Heart left ventricle (tissue), 16 donors: Measurements from ENCODE around the gene FAM83F. TPM values are rescaled to one million over a fixed set of nuclear protein-coding genes. Genes with fewer than 3 reads are reported as not detected.
A peak's percentile ranks its signal among the peaks of the same experiment; 100 is the strongest.

Experiments
- ATAC-seq, 4 donors: fragments of 200-7000 bp; cut with Tn5 transposase; one replicate each; pipeline ENCODE4 v1.9.1; 2020 to 2022; ENCODE audit warnings: moderate library complexity in 4 of 4, mild to moderate bottlenecking in 3 of 4, moderate number of reproducible peaks in 1 of 4
- DNase-seq, 5 donors: peaks; one replicate each; pipeline ENCODE4 v3.0.0-alpha.2; 2020
- H3K27ac ChIP-seq, 12 donors: fragments of 200-600 bp; sonication (generic) in 4 of 12; one replicate each; pipeline versions ENCODE4 v1.5.0 to v1.8.0; 2016 to 2022; ENCODE audit warnings: mild to moderate bottlenecking in 2 of 12
- H3K27me3 ChIP-seq, 9 donors: fragments of 200-600 bp; sonication (generic) in 2 of 9; one replicate each; pipeline versions ENCODE4 v1.5.1 to v1.8.0; 2016 to 2022; ENCODE audit warnings: mild to moderate bottlenecking in 3 of 9
- H3K36me3 ChIP-seq, 9 donors: fragments of 200-600 bp; sonication (generic) in 2 of 9; one replicate each; pipeline versions ENCODE4 v1.5.0 to v1.8.0; 2018 to 2022; ENCODE audit warnings: mild to moderate bottlenecking in 2 of 9
- H3K4me1 ChIP-seq, 12 donors: fragments of 200-600 bp; sonication (generic) in 4 of 12; one replicate each; pipeline versions ENCODE4 v1.5.0 to v1.8.0; 2016 to 2022; ENCODE audit warnings: mild to moderate bottlenecking in 3 of 12
- H3K4me3 ChIP-seq, 12 donors: fragments of 200-600 bp; sonication (generic) in 4 of 12; one replicate each; pipeline versions ENCODE4 v1.5.0 to v1.8.0; 2017 to 2022; ENCODE audit warnings: mild to moderate bottlenecking in 9 of 12, moderate library complexity in 4 of 12
- H3K9me3 ChIP-seq, 12 donors: fragments of 200-600 bp; sonication (generic) in 4 of 12; one replicate each; pipeline versions ENCODE4 v1.5.0 to v1.8.0; 2016 to 2022; ENCODE audit warnings: mild to moderate bottlenecking in 1 of 12
- CTCF ChIP-seq, 12 donors: fragments of 200-600 bp; sonication (generic) in 4 of 12; IDR thresholded peaks; one replicate each; pipeline versions ENCODE4 v1.5.0 to v1.8.0; 2018 to 2022; ENCODE audit warnings: antibody characterized with exemption in 12 of 12, mild to moderate bottlenecking in 5 of 12
- POLR2A ChIP-seq, 2 donors: fragments of 450-650 bp; IDR thresholded peaks; one replicate each; pipeline ENCODE4 v1.6.1; 2017; ENCODE audit warnings: antibody characterized with exemption in 2 of 2, mild to moderate bottlenecking in 2 of 2, moderate library complexity in 2 of 2
- WGBS, 4 donors: extraction: QIAGEN DNeasy Blood & Tissue Kit in 2 of 4; methylation state at CpG; one replicate each; pipeline versions ENCODE4 v1.1.5 to v1.1.7; 2013 to 2018; 5-methylcytosine and 5-hydroxymethylcytosine counted together
- intact Hi-C, 10 donors: fragments of 100-400 bp; cut with DNase I; formaldehyde crosslinking; loops; one replicate each; pipeline versions ENCODE4 v1.11.1 to v1.14.2; 2022
- polyA plus RNA-seq, 2 donors: library from polyadenylated mRNA; stranded (reverse); fragments of 200-250 nt; gene quantifications; one replicate each; pipeline ENCODE4 v1.2.3, GENCODE V29; 2013
- total RNA-seq, 9 donors: library from RNA; depleted of rRNA in 2 of 9; stranded (reverse); fragments of >200 nt in 2 of 9; fragmentation: NEBNext Ultra II Directional in 3 of 9; extraction: Animal tissue kit (Norgen Biotek cat#: 25700) in 3 of 9; gene quantifications; one replicate each; pipeline versions ENCODE4 v1.1.0 to v1.2.4, GENCODE V29; 2016 to 2023
- donor health status: ischemic (EF 13 %, LVEDD 7.1; RV severe dilation, severe dysfunction).
- donor health status: healthy with polysubstance abuse.
- donor health status: DM: no; HTN: yes; CAD: no.
- donor health status: DM: no; HTN: no; CAD: no.
- donor health status: ischemic (EF 25% LVEDD 6.9; RV normal size, moderate dysfunction).
- donor health status: ischemic (EF 25% LVEDD 5.7; RV mildly dilated, moderate dysfunction).
- donor health status: healthy.
- donor health status: DM: yes; HTN: yes; CAD: no.
- donor health status: ischemic (EF 35%, LVEDD 5.7; RV mildly dilated, moderate dysfunction).
- donor health status: nonischemic (EF 11% LVEDD 7.7; RV severe dilation, severe dysfunction).
- donor health status: DM: yes; HTN: yes; CAD: no.
- donor health status: PGD.
- donor health status: ischemic (EF 29% LVEDD 5.4; RV normal size, mild dysfunction).
- donor health status: nonischemic (EF 23%, LVEDD 6.1; RV moderate dilation, normal function).

The FAM83F gene
- total and polyA plus RNA-seq, 11 donors: 1.3 to 6.6 (median 2.5) TPM

DNA sequence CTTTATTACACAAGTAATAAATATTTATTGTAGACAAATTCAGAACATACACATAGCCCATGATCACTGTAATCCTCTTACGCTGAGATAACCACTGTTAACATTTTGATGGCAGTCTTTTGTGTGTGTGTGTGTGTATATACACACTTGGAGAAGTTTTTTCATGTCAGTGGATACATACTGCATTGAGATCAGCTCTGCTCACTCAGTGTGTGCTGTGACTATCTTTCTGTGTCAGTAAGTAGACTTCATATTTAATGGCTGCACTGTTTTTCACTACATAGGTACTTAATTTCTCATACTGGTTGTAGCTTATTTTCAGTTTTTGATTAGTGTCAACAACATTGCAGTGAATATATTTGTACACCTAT, 82.9 kb downstream of the FAM83F start:
- TF ChIP-seq CTCF (IDR thresholded peaks at IDR 0.05) (no peak), POLR2A (IDR thresholded peaks at IDR 0.05) (no peak)
- no peaks in the 10 kb centered on the region for H3K27me3 ChIP-seq
- no peak overlapping the region for H3K4me3 ChIP-seq
- no peak overlapping the region for H3K27ac ChIP-seq
- ATAC-seq (no peak), DNase-seq (no peak)
- H3K36me3 ChIP-seq: no peaks in the 10 kb centered on the region
- peaks cover 0 to 42% (median 18%) of the 10 kb centered on the region in 12 donors for H3K4me1 ChIP-seq
- no peaks in the 10 kb centered on the region for H3K9me3 ChIP-seq
- 89 to 97% (median 93%) methylated on average over 1 of the region's 1 CpG for WGBS, 4 donors
- intact Hi-C loops: loop anchor here in 1 of 10 donors (10.0 kb wide), 1 partner anchor 87 kb away; no protein-coding TSS in a partner anchor

DNA sequence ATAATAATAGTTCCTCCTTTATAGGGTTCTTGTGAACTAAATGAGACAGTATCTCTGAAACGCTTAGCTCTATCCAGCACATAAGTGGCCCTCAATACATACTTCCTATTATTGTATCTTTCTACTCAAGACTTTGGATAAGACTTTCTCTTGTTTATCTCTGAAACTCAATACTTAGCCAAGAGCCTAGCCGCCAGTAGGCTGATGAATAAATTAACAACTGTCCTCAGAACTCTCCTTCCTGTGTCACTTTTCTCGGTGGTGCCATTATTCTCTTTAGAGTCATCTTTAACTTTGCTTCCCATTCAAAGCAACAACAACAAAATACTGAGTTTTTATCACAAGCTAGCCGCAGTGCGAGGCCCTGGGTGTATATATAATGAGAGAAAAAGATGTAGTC, 86.9 kb downstream of the FAM83F start:
- Histone ChIP-seq H3K27ac (no peak overlapping the region), H3K4me3 (no peak overlapping the region), H3K4me1 (peaks cover 0 to 50% (median 31%) of the 10 kb centered on the region in 12 donors), H3K9me3 (no peaks in the 10 kb centered on the region), H3K27me3 (no peaks in the 10 kb centered on the region), H3K36me3 (no peaks in the 10 kb centered on the region)
- WGBS, 4 donors: 48 to 54% (median 51%) methylated on average over 5 of the region's 5 CpGs
- intact Hi-C loops: no loop called here
- no peak for DNase-seq
- TF ChIP-seq POLR2A (IDR thresholded peaks at IDR 0.05) (no peak), CTCF (IDR thresholded peaks at IDR 0.05) (no peak)
- ATAC-seq: no peak

- H3K27ac ChIP-seq: no peak overlapping the region
- H3K4me3 ChIP-seq: no peak overlapping the region
- 87 to 99% (median 94%) methylated on average over 1 of the region's 1 CpG for WGBS, 4 donors
- ATAC-seq (peak in 2 of 4 donors; percentile 67 to 75), DNase-seq (no peak)
- intact Hi-C loops: no loop called here
- H3K4me1 ChIP-seq: peaks cover 0 to 46% (median 29%) of the 10 kb centered on the region in 12 donors
- TF ChIP-seq POLR2A (IDR thresholded peaks at IDR 0.05) (no peak), CTCF (IDR thresholded peaks at IDR 0.05) (no peak)
- no peaks in the 10 kb centered on the region for H3K36me3 ChIP-seq
- no peaks in the 10 kb centered on the region for H3K9me3 ChIP-seq
- H3K27me3 ChIP-seq: no peaks in the 10 kb centered on the region
Measured at GRCh38 chr22:40082184-40082583, 87.4 kb downstream of the FAM83F start.

DNA sequence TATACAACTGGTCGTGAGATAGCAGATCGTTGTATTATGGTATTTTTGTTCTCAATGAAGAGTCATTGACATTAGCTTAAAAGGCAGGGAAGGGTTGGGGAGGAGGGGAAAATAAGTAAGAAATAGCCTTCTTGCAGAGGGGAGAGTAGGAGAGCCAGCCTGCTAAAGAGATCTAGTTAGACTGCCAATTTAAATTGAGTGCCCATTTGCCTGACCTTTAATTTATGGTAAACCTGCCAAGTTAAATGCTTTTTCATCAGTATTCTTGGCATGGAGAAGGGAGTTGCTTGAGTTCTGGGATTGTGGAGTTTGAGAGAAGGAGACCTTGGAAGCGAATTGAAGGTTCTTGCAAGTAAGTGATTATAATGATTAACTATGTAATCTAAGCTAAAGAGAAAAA, 89.0 kb downstream of the FAM83F start:
- Histone ChIP-seq H3K4me1 (peaks cover 0 to 45% (median 30%) of the 10 kb centered on the region in 12 donors), H3K9me3 (no peaks in the 10 kb centered on the region), H3K27me3 (no peaks in the 10 kb centered on the region), H3K36me3 (no peaks in the 10 kb centered on the region), H3K4me3 (no peak overlapping the region), H3K27ac (peak overlapping the region in 1 of 12 donors; percentile 10)
- no peak for DNase-seq
- TF ChIP-seq POLR2A (IDR thresholded peaks at IDR 0.05): no peak
- no peak for TF ChIP-seq CTCF (IDR thresholded peaks at IDR 0.05)
- intact Hi-C loops: no loop called here
- WGBS, 4 donors: 74 to 91% (median 82%) methylated on average over 3 of the region's 3 CpGs
- ATAC-seq: no peak
